B cell (primary cell): Measurements from ENCODE around the gene GCH1. TPM values are rescaled to one million over a fixed set of nuclear protein-coding genes. Genes with fewer than 3 reads are reported as not detected.
"Not testable (repeated sequence)": the region's sequence is repeated elsewhere in the genome, so short reads cannot be mapped to it uniquely, and the experiment has no call there.

Experiments
- ATAC-seq: fragments of 200-7000 bp; cut with Tn5 transposase; one replicate; pipeline ENCODE4 v1.10.0; 2021; ENCODE audit warnings: low read depth, mild to moderate bottlenecking, moderate number of reproducible peaks, moderate library complexity
- CTCF ChIA-PET: fragments of 350-600 bp; sonication (Branson Sonifier 250); formaldehyde crosslinking; loops from one replicate; lab custom pipeline; 2021; ENCODE audit warnings: antibody characterized with exemption, inconsistent platforms; lab: Charles Lee
- POLR2A ChIA-PET: fragments of 350-600 bp; sonication (Branson Sonifier 250); formaldehyde crosslinking; loops from one replicate; lab custom pipeline; 2021; ENCODE audit warnings: antibody characterized with exemption; lab: Charles Lee
- DNase-seq: peaks from one replicate; pipeline ENCODE4 v3.0.0; 2013
- H2AFZ ChIP-seq: 2 replicates; pipeline ENCODE4 v1.6.1; 2012; ENCODE audit warnings: mild to moderate bottlenecking, low read depth, low read length; ENCODE audit not compliant: insufficient read depth, poor library complexity, severe bottlenecking
- H3K27ac ChIP-seq, 2 donors: 1 replicate in 1 of 2; 2 replicates in 1 of 2; pipeline ENCODE4 v1.5.1; 2012 to 2013; ENCODE audit warnings: low read length in 2 of 2, mild to moderate bottlenecking in 2 of 2, moderate library complexity in 1 of 2
- H3K27me3 ChIP-seq, 4 experiments: fragments of 200-600 bp in 1 of 4; sonication (generic) in 1 of 4; replicated peaks in 1 of 4; 1 replicate in 2 of 4; 2 replicates in 2 of 4; pipeline versions ENCODE4 v1.6.1 to v1.7.0; 2013 to 2016; ENCODE audit warnings: low read length in 3 of 4, mild to moderate bottlenecking in 2 of 4, mixed read lengths in 1 of 4, moderate library complexity in 1 of 4; ENCODE audit not compliant: insufficient read depth in 4 of 4, control insufficient read depth in 3 of 4; ENCODE audit errors: control extremely low read depth in 1 of 4
- H3K36me3 ChIP-seq, 2 experiments: replicated peaks in 1 of 2; 1 replicate in 1 of 2; 2 replicates in 1 of 2; pipeline versions ENCODE4 v1.6.1 to v1.7.1; 2013; ENCODE audit warnings: low read length in 1 of 2; ENCODE audit not compliant: insufficient read depth in 2 of 2, control insufficient read depth in 1 of 2; ENCODE audit errors: control extremely low read depth in 1 of 2, extremely low read depth in 1 of 2
- H3K4me1 ChIP-seq, 2 donors: fragments of 200-600 bp in 1 of 2; sonication (generic) in 1 of 2; 1 replicate in 1 of 2; 2 replicates in 1 of 2; pipeline versions ENCODE4 v1.5.1 to v1.6.1; 2013 to 2017; ENCODE audit warnings: low read length in 2 of 2; ENCODE audit not compliant: control insufficient read depth in 2 of 2, insufficient read depth in 2 of 2
- H3K4me2 ChIP-seq: replicated peaks from 2 replicates; pipeline ENCODE3; 2012; ENCODE audit warnings: mild to moderate bottlenecking, low read depth, low read length; ENCODE audit not compliant: poor library complexity, severe bottlenecking
- H3K4me3 ChIP-seq, 5 experiments: fragments of 200-600 bp in 1 of 5; sonication (generic) in 1 of 5; 1 replicate in 3 of 5; 2 replicates in 2 of 5; pipeline versions ENCODE4 v1.5.1 to v1.7.0; 2011 to 2016; ENCODE audit warnings: low read length in 4 of 5, mild to moderate bottlenecking in 4 of 5, low read depth in 2 of 5, control low read depth in 1 of 5, moderate library complexity in 1 of 5; ENCODE audit not compliant: insufficient read depth in 1 of 5; ENCODE audit errors: control extremely low read depth in 1 of 5, extremely low read depth in 1 of 5
- H3K79me2 ChIP-seq: fragments of 200-600 bp; sonication (generic); one replicate; pipeline ENCODE4 v1.6.0; 2016; ENCODE audit warnings: low read length; ENCODE audit not compliant: control insufficient read depth, insufficient read depth
- H3K9ac ChIP-seq: fragments of 200-600 bp; sonication (generic); 2 replicates; pipeline ENCODE4 v1.6.1; 2017; ENCODE audit warnings: mild to moderate bottlenecking, low read length, moderate library complexity
- H3K9me3 ChIP-seq, 3 donors: one replicate each; pipeline versions ENCODE4 v1.6.1 to v1.7.1; 2013; ENCODE audit warnings: low read length in 2 of 3; ENCODE audit not compliant: control insufficient read depth in 2 of 3, insufficient read depth in 1 of 3; ENCODE audit errors: control extremely low read depth in 1 of 3
- H4K20me1 ChIP-seq: 2 replicates; pipeline ENCODE4 v1.6.0; 2012; ENCODE audit warnings: mild to moderate bottlenecking, low read length; ENCODE audit not compliant: insufficient read depth, control insufficient read depth, poor library complexity, severe bottlenecking
- H3K27ac Mint-ChIP-seq: one replicate; pipeline ENCODE4 v1.8.0; 2021; ENCODE audit warnings: mixed read lengths
- H3K27me3 Mint-ChIP-seq: one replicate; pipeline ENCODE4 v1.8.0; 2021; ENCODE audit warnings: mixed read lengths
- H3K4me1 Mint-ChIP-seq: one replicate; pipeline ENCODE4 v1.8.0; 2021; ENCODE audit warnings: mixed read lengths
- H3K4me3 Mint-ChIP-seq: one replicate; pipeline ENCODE4 v1.8.0; 2021; ENCODE audit warnings: mixed read lengths
- H3K9me3 Mint-ChIP-seq: one replicate; pipeline ENCODE4 v1.8.0; 2022; ENCODE audit warnings: mixed read lengths; ENCODE audit not compliant: insufficient read depth
- CTCF ChIP-seq: fragments of 200-600 bp; IDR thresholded peaks from one replicate; pipeline ENCODE4 v1.8.0; 2022; ENCODE audit warnings: antibody characterized with exemption, mild to moderate bottlenecking
- EZH2 ChIP-seq: IDR thresholded peaks from 2 replicates; pipeline ENCODE4 v1.6.1; 2012; ENCODE audit warnings: borderline replicate concordance, low read depth, mild to moderate bottlenecking, moderate library complexity, low read length; ENCODE audit not compliant: insufficient read depth, poor library complexity, severe bottlenecking
- WGBS: methylation state at CpG from one replicate; pipeline ENCODE4 v1.1.5; 2013; ENCODE audit warnings: missing lambda C conversion rate; ENCODE audit not compliant: insufficient coverage; 5-methylcytosine and 5-hydroxymethylcytosine counted together
- intact Hi-C: fragments of 100-400 bp; cut with micrococcal nuclease; formaldehyde crosslinking; loops from one replicate; pipeline ENCODE4 v1.10.0; 2022
- polyA plus RNA-seq: library from polyadenylated mRNA; depleted of rRNA; stranded (reverse); fragments of >200 nt; gene quantifications from 2 replicates; pipeline ENCODE4 v1.2.3, GENCODE V29; 2012
- total RNA-seq, 2 donors: library from RNA; stranded (reverse); fragments of 120-200 nt in 1 of 2; gene quantifications; 1 replicate in 1 of 2; 2 replicates in 1 of 2; pipeline versions ENCODE4 v1.2.3 to v1.2.4, GENCODE V29; 2013 to 2022

GCH1 gene
- total and polyA plus RNA-seq, 2 donors (not counting 1 experiment from before 2014, with no cell fraction given), result 17.0 to 24.6 TPM

GRCh38 chr14:54916101-54916500, 13.5 kb upstream of the GCH1 start:
- POLR2A ChIA-PET, result no interaction called here
- H3K36me3 ChIP-seq, result no peaks in the 10 kb centered on the region
- TF ChIP-seq CTCF, result no peak
- no peak for TF ChIP-seq EZH2
- no peak overlapping the region for H2AFZ ChIP-seq
- no peak for ATAC-seq
- Mint-ChIP-seq H3K27me3 (peaks cover 5% of the 10 kb centered on the region), H3K4me1 (no peaks in the 10 kb centered on the region), H3K4me3 (no peak overlapping the region), H3K27ac (no peak overlapping the region), H3K9me3 (no peaks in the 10 kb centered on the region)
- no peak overlapping the region for H3K4me3 ChIP-seq
- H3K4me1 ChIP-seq, result no peaks in the 10 kb centered on the region
- H4K20me1 ChIP-seq, result no peaks in the 10 kb centered on the region
- H3K9ac ChIP-seq, result no peak overlapping the region
- no peak for DNase-seq
- no peaks in the 10 kb centered on the region for H3K9me3 ChIP-seq
- H3K27me3 ChIP-seq, result peaks cover 0 to 2% (median 0%) of the 10 kb centered on the region in 4 experiments
- H3K27ac ChIP-seq, result no peak overlapping the region
- H3K4me2 ChIP-seq, result no peak overlapping the region
- intact Hi-C loops, result no loop called here
- no peaks in the 10 kb centered on the region for H3K79me2 ChIP-seq
- CTCF ChIA-PET, result no interaction called here
- WGBS, result no CpG with 5 or more reads among the region's 1 CpG

DNA sequence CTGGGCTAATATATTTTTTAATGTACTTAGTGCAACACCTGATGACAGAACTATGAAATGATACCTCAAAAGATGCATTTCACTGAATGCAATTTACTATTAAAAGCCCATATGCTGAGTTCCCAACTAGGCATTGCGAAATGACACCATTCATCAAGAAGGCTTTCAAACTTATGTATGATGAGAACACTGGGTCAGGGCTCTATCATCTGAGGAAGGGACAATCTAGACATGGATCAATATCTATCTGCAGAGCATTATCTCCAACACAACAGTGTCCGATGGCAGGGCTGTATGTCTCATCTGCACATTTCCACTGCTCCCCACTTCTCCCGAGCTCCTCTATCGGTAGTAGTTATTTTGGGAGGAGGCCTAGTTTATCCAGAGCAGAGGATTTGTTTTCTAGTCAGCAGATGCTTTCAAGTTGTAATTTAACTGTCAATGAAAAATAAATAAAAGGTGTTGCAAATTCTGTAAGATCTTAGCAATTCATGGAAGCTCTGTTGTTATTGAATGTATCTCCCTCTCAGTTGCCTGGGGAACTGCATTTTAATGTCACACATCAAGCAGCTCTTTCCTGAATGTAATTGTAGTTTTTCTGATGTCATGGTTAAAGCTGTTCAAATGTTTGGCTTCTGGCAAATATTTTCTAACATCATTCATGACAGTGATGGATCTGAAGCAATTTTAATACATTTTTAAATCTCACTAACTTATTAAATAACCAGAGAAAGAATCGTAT, 7.4 kb upstream of the GCH1 start:
- Histone ChIP-seq H3K27me3 (no peaks in the 10 kb centered on the region), H3K4me2 (no peak overlapping the region), H3K4me3 (no peak overlapping the region), H3K36me3 (no peaks in the 10 kb centered on the region), H2AFZ (no peak overlapping the region), H3K27ac (no peak overlapping the region), H3K79me2 (no peaks in the 10 kb centered on the region), H4K20me1 (no peaks in the 10 kb centered on the region), H3K4me1 (no peaks in the 10 kb centered on the region), H3K9me3 (no peaks in the 10 kb centered on the region), H3K9ac (no peak overlapping the region)
- intact Hi-C loops, result no loop called here
- H3K9me3 Mint-ChIP-seq, result no peaks in the 10 kb centered on the region
- H3K27me3 Mint-ChIP-seq, result no peaks in the 10 kb centered on the region
- H3K4me1 Mint-ChIP-seq, result peaks cover 7% of the 10 kb centered on the region
- ChIA-PET POLR2A (no interaction called here), CTCF (no interaction called here)
- ATAC-seq (no peak), DNase-seq (no peak)
- no CpG with 5 or more reads among the region's 5 CpGs for WGBS
- H3K27ac Mint-ChIP-seq, result no peak overlapping the region
- no peak overlapping the region for H3K4me3 Mint-ChIP-seq
- TF ChIP-seq CTCF, result no peak
- TF ChIP-seq EZH2, result no peak

GRCh38 chr14:54908973-54909372, 6.3 kb upstream of the GCH1 start:
- H3K9me3 Mint-ChIP-seq, H3K9me3 ChIP-seq, H3K4me3 ChIP-seq, DNase-seq, POLR2A ChIA-PET, H4K20me1 ChIP-seq, H3K36me3 ChIP-seq, H3K4me1 ChIP-seq, H3K4me2 ChIP-seq, H2AFZ ChIP-seq, H3K4me1 Mint-ChIP-seq, H3K27me3 Mint-ChIP-seq, H3K27ac Mint-ChIP-seq, ATAC-seq, H3K4me3 Mint-ChIP-seq, H3K27me3 ChIP-seq, H3K9ac ChIP-seq, H3K27ac ChIP-seq, H3K79me2 ChIP-seq, intact Hi-C loops: not testable (repeated sequence)
- 100% methylated on average over 2 of the region's 4 CpGs for WGBS
- CTCF ChIA-PET, result interaction anchor here (0.7 kb wide), 1 partner anchor 20 kb away, joined by 3 read pairs; no protein-coding TSS in a partner anchor
